Measurements from ENCODE around the gene UBXN1. TPM values are rescaled to one million over a fixed set of nuclear protein-coding genes. Genes with fewer than 3 reads are reported as not detected.
"Not testable (repeated sequence)": the region's sequence is repeated elsewhere in the genome, so short reads cannot be mapped to it uniquely, and the experiment has no call there.

The UBXN1 gene
- total RNA-seq, 2 donors from 2014 or later = 77.4 to 116 TPM

GRCh38 chr11:62707277-62707861 lies 28.5 kb upstream of the UBXN1 start, which contains the start of the genes BSCL2 and GNG3:
Gene BSCL2 (minus strand): TSS chr11:62707424. CDS start chr11:62707195, 229 bp downstream.
Gene GNG3 (plus strand): TSS chr11:62707676. CDS start chr11:62708296, 620 bp downstream.
- Histone ChIP-seq H3K27ac (peak within 1 kb of the TSS; percentile 93 to 98), H3K4me1 (peaks cover 0 to 41% of the 10 kb centered on the region in 2 donors), H3K9me3 (no peaks in the 10 kb centered on the region), H3K27me3 (no peaks in the 10 kb centered on the region), H3K4me3 (peak within 1 kb of the TSS; percentile 69 to 84), H3K36me3 (peaks cover 18% of the 10 kb centered on the region)
- DNase-seq (ENCODE audit: low spot score) = no peak
- TF ChIP-seq, protein P1, sequence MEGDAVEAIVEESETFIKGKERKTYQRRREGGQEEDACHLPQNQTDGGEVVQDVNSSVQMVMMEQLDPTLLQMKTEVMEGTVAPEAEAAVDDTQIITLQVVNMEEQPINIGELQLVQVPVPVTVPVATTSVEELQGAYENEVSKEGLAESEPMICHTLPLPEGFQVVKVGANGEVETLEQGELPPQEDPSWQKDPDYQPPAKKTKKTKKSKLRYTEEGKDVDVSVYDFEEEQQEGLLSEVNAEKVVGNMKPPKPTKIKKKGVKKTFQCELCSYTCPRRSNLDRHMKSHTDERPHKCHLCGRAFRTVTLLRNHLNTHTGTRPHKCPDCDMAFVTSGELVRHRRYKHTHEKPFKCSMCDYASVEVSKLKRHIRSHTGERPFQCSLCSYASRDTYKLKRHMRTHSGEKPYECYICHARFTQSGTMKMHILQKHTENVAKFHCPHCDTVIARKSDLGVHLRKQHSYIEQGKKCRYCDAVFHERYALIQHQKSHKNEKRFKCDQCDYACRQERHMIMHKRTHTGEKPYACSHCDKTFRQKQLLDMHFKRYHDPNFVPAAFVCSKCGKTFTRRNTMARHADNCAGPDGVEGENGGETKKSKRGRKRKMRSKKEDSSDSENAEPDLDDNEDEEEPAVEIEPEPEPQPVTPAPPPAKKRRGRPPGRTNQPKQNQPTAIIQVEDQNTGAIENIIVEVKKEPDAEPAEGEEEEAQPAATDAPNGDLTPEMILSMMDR (IDR thresholded peaks at IDR 0.05) = no peak

GRCh38 chr11:62706850-62707247 lies 28.0 kb upstream of the UBXN1 start:
- Histone ChIP-seq H3K36me3 (peaks cover 14% of the 10 kb centered on the region), H3K9me3 (no peaks in the 10 kb centered on the region), H3K27ac (peak overlapping the region; percentile 68 to 96), H3K27me3 (no peaks in the 10 kb centered on the region), H3K4me3 (peak overlapping the region; percentile 69 to 84), H3K4me1 (peaks cover 0 to 38% of the 10 kb centered on the region in 2 donors)
- DNase-seq (ENCODE audit: low spot score) = no peak
- TF ChIP-seq, protein P1 (IDR thresholded peaks at IDR 0.05) = no peak

DNA sequence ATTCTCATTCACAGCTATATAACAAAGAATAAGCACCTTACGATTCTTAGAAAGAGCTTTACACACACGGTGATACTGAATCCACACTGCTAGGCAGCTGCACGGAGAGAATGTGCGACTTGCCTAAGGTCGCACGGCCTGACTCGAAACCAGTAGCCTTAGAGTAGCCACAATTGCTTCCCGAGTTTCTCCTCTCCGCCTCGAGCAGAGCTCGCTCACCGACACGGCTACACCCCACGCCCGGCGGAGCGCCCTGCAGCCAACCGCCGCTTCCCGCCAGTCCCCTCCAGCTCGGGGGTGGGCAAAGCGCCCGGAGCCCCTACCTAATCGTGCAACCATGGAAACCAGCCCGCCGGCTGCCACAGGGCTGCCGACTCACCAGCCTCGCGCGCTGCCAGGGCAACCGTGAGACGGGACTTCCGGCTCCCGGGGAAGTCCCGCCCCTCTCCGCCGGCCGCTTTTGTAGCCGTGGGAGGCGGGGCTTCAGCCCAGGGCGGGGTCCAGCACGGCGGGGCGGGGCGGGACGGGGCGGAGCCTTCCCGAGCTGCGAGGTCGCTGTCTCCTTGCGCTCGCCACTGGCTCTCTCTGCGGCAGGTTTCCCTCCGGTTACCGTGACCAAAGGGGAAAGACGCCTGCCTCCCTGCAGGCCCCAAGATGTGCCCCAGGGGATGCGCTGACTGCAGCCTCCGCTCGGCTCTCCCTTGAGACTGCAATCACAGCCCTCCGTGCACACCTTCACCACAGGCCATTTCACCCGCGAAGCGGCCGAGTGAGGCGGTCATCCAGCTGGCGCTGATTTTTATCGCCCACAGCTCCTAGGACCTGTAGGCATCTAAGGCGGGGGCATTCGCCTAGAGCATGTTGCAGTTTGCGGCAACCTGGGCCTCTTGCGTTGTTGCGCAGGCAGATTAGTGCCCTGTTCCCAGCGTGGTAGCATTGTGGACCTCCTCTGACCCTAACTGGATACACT lies 27.3 kb upstream of the UBXN1 start:
- Histone ChIP-seq H3K4me1 (peaks cover 0 to 38% of the 10 kb centered on the region in 2 donors), H3K27ac (peak overlapping the region; percentile 68 to 96), H3K27me3 (no peaks in the 10 kb centered on the region), H3K9me3 (no peaks in the 10 kb centered on the region), H3K36me3 (peaks cover 14% of the 10 kb centered on the region), H3K4me3 (peak overlapping the region; percentile 69 to 84)
- TF ChIP-seq, protein P1 (IDR thresholded peaks at IDR 0.05) = no peak
- peak; percentile 96 for DNase-seq (ENCODE audit: low spot score)

GRCh38 chr11:62705413-62705812 lies 26.5 kb upstream of the UBXN1 start:
- Histone ChIP-seq H3K27me3 (no peaks in the 10 kb centered on the region), H3K36me3 (peaks cover 10% of the 10 kb centered on the region), H3K27ac (peak overlapping the region; percentile 68 to 96), H3K4me1 (peaks cover 0 to 36% of the 10 kb centered on the region in 2 donors), H3K9me3 (no peaks in the 10 kb centered on the region), H3K4me3 (peak overlapping the region; percentile 69 to 84)
- TF ChIP-seq, protein P1 (IDR thresholded peaks at IDR 0.05) = no peak
- DNase-seq (ENCODE audit: low spot score) = no peak

DNA sequence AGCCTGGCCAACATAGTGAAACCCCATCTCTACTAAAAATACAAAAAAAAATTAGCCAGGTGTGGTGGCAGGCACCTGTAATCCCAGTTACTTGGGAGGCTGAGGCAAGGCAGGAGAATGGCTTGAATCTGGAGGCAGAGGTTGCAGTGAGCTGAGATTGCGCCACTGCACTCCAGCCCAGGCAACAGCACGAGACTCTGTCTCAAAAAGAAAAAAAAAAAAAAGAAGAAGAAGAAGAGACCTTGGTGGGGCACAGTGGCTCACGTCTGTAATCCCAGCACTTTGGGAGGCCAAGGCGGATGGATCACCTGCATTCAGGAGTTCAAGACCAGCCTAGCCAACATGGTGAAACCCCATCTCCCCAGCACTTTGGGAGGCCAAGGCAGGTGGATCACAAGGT lies 25.0 kb upstream of the UBXN1 start:
- H3K27me3 ChIP-seq; H3K9me3 ChIP-seq; H3K27ac ChIP-seq; DNase-seq (ENCODE audit: low spot score); H3K4me3 ChIP-seq: not testable (repeated sequence)
- H3K36me3 ChIP-seq = peaks cover 10% of the 10 kb centered on the region
- peaks cover 0 to 28% of the 10 kb centered on the region in 2 donors for H3K4me1 ChIP-seq

GRCh38 chr11:62702246-62702645 lies 23.4 kb upstream of the UBXN1 start:
- no peak overlapping the region for H3K27ac ChIP-seq
- TF ChIP-seq, protein P1 (IDR thresholded peaks at IDR 0.05) = no peak
- no peak for DNase-seq (ENCODE audit: low spot score)
- H3K27me3 ChIP-seq = no peaks in the 10 kb centered on the region
- peaks cover 10% of the 10 kb centered on the region for H3K36me3 ChIP-seq
- no peak overlapping the region for H3K4me3 ChIP-seq
- no peaks in the 10 kb centered on the region for H3K9me3 ChIP-seq
- peaks cover 0 to 18% of the 10 kb centered on the region in 2 donors for H3K4me1 ChIP-seq
